ENCODE results near the gene MAST4.

DNA sequence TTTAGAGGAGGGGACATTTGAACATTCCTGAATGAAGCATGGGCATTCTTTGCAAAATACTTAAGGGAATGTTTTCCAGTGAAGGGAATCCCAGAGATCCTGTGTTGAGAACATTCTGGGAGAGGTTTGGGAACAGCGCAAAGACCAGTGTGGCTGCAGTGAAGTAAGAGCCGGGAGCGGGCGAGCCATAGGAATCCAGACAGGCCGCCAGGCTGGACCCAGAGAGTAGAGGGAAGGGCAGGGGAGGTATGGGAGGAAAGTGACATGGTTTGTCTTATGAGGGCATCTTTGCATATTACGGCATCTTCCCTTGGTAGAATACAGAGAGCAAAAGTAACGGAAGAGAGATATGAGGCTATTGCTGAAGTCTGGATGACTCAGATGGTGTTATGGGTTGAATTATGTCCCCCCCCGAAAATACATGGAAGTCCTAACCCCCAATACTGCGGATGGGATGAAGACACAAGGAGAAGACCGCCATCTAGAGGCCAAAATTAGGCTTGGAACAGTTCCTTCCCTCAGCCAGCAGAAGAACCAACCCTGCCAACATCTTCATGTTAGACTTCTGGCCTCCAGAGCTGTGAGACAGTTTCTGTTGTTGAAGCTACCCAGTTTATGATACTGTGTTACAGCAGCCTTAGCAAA, 268.2 kb downstream of the MAST4 start:
- TF ChIP-seq, protein P1, sequence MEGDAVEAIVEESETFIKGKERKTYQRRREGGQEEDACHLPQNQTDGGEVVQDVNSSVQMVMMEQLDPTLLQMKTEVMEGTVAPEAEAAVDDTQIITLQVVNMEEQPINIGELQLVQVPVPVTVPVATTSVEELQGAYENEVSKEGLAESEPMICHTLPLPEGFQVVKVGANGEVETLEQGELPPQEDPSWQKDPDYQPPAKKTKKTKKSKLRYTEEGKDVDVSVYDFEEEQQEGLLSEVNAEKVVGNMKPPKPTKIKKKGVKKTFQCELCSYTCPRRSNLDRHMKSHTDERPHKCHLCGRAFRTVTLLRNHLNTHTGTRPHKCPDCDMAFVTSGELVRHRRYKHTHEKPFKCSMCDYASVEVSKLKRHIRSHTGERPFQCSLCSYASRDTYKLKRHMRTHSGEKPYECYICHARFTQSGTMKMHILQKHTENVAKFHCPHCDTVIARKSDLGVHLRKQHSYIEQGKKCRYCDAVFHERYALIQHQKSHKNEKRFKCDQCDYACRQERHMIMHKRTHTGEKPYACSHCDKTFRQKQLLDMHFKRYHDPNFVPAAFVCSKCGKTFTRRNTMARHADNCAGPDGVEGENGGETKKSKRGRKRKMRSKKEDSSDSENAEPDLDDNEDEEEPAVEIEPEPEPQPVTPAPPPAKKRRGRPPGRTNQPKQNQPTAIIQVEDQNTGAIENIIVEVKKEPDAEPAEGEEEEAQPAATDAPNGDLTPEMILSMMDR (conservative IDR thresholded peaks at IDR 0.05 in 1 of 2, IDR thresholded peaks at IDR 0.05 in 1 of 2; ENCODE audit: low read depth in 1 of 2, low read length in 2 of 2): peak; percentile 23 to 88
- no peak for TF ChIP-seq EZH2 (IDR thresholded peaks at IDR 0.05; ENCODE audit: low read length, missing control alignments)

Measured in fibroblast of lung (primary cell).